ENCODE results near the gene GRAMD1A. TPM values are rescaled to one million over a fixed set of nuclear protein-coding genes. Genes with fewer than 3 reads are reported as not detected.
"Not testable (repeated sequence)": the region's sequence is repeated elsewhere in the genome, so short reads cannot be mapped to it uniquely, and the experiment has no call there.

The GRAMD1A gene
- total RNA-seq, 8 experiments from 2014 or later = 2.7 to 93.1 (median 44.5) TPM

- not testable (repeated sequence) for ATAC-seq (replicated peaks in 6 of 8)
- WGBS, 10 experiments = 20 to 100% (median 60%) methylated on average over 1 to 4 of the region's 5 CpGs; no CpG with 5 or more reads in 1 of the 10 experiments
Measured at GRCh38 chr19:34965505-34965904, 34.6 kb upstream of the GRAMD1A start.

GRCh38 chr19:34967551-34967950 is 32.6 kb upstream of the GRAMD1A start:
- H3K27ac ChIP-seq = no peak overlapping the region
- no peak for ATAC-seq (replicated peaks in 6 of 8)
- WGBS, 10 experiments = 33 to 77% (median 54%) methylated on average over 2 to 6 of the region's 6 CpGs; no CpG with 5 or more reads in 2 of the 10 experiments
- H3K4me3 ChIP-seq = no peak overlapping the region
- H3K4me1 ChIP-seq (replicated peaks in 1 of 2) = peaks cover 0 to 4% of the 10 kb centered on the region in 2 donors
- in situ Hi-C loops (cut with MboI; ENCODE audit: low pct_unique_long_range_greater_than_20kb in 2 of 9, low sequenced_read_pairs in 9 of 9, unreplicated experiment in 9 of 9) = no loop called here

More at GRCh38 chr19:34965505-34965904, 34.6 kb upstream of the GRAMD1A start:
- H3K27ac ChIP-seq; H3K4me3 ChIP-seq; in situ Hi-C loops (cut with MboI; ENCODE audit: low pct_unique_long_range_greater_than_20kb in 2 of 9, low sequenced_read_pairs in 9 of 9, unreplicated experiment in 9 of 9); H3K4me1 ChIP-seq (replicated peaks in 1 of 2): not testable (repeated sequence)

GRCh38 chr19:34969721-34970120 is 30.4 kb upstream of the GRAMD1A start:
- no peak for ATAC-seq (replicated peaks in 6 of 8)
- WGBS, 10 experiments = 44 to 95% (median 64%) methylated on average over 2 to 6 of the region's 6 CpGs; no CpG with 5 or more reads in 4 of the 10 experiments
- in situ Hi-C loops (cut with MboI; ENCODE audit: low pct_unique_long_range_greater_than_20kb in 2 of 9, low sequenced_read_pairs in 9 of 9, unreplicated experiment in 9 of 9) = no loop called here

GRCh38 chr19:34970185-34970780 is 29.8 kb upstream of the GRAMD1A start:
- ATAC-seq (replicated peaks in 6 of 8); H3K27ac ChIP-seq; in situ Hi-C loops (cut with MboI; ENCODE audit: low pct_unique_long_range_greater_than_20kb in 2 of 9, low sequenced_read_pairs in 9 of 9, unreplicated experiment in 9 of 9); H3K4me3 ChIP-seq; H3K4me1 ChIP-seq (replicated peaks in 1 of 2): not testable (repeated sequence)
- 39 to 100% (median 70%) methylated on average over 2 to 11 of the region's 12 CpGs; no CpG with 5 or more reads in 2 of the 10 experiments for WGBS, 10 experiments

More at GRCh38 chr19:34969721-34970120, 30.4 kb upstream of the GRAMD1A start:
- no peak overlapping the region for H3K4me3 ChIP-seq
- no peak overlapping the region for H3K27ac ChIP-seq
- H3K4me1 ChIP-seq (replicated peaks in 1 of 2) = no peaks in the 10 kb centered on the region

GRCh38 chr19:34972163-34972705 is 27.9 kb upstream of the GRAMD1A start:
- in situ Hi-C loops (cut with MboI; ENCODE audit: low pct_unique_long_range_greater_than_20kb in 2 of 9, low sequenced_read_pairs in 9 of 9, unreplicated experiment in 9 of 9) = no loop called here
- no peak overlapping the region for H3K4me3 ChIP-seq
- no peak overlapping the region for H3K27ac ChIP-seq
- H3K4me1 ChIP-seq (replicated peaks in 1 of 2) = no peaks in the 10 kb centered on the region
- 0 to 100% (median 49%) methylated on average over 1 to 6 of the region's 7 CpGs; no CpG with 5 or more reads in 2 of the 10 experiments for WGBS, 10 experiments
- no peak for ATAC-seq (replicated peaks in 6 of 8)

GRCh38 chr19:34974646-34975045 is 25.5 kb upstream of the GRAMD1A start:
- no peak overlapping the region for H3K27ac ChIP-seq
- 0 to 83% (median 64%) methylated on average over 1 to 5 of the region's 5 CpGs; no CpG with 5 or more reads in 1 of the 10 experiments for WGBS, 10 experiments
- H3K4me3 ChIP-seq = no peak overlapping the region
- in situ Hi-C loops (cut with MboI; ENCODE audit: low pct_unique_long_range_greater_than_20kb in 2 of 9, low sequenced_read_pairs in 9 of 9, unreplicated experiment in 9 of 9) = no loop called here
- no peaks in the 10 kb centered on the region for H3K4me1 ChIP-seq (replicated peaks in 1 of 2)
- ATAC-seq (replicated peaks in 6 of 8) = peak in 2 of 8 experiments; percentile 18 to 29

- H3K4me1 ChIP-seq (replicated peaks in 1 of 2) = no peaks in the 10 kb centered on the region
- H3K4me3 ChIP-seq = no peak overlapping the region
- H3K27ac ChIP-seq = no peak overlapping the region
- in situ Hi-C loops (cut with MboI; ENCODE audit: low pct_unique_long_range_greater_than_20kb in 2 of 9, low sequenced_read_pairs in 9 of 9, unreplicated experiment in 9 of 9) = no loop called here
- no peak for ATAC-seq (replicated peaks in 6 of 8)
- whole genome bisulfite sequencing, 10 experiments = 7 to 80% (median 51%) methylated on average over 1 to 4 of the region's 5 CpGs
Measured at GRCh38 chr19:34975056-34975455, 25.1 kb upstream of the GRAMD1A start.

- in situ Hi-C loops (cut with MboI; ENCODE audit: low pct_unique_long_range_greater_than_20kb in 2 of 9, low sequenced_read_pairs in 9 of 9, unreplicated experiment in 9 of 9) = no loop called here
- no peak for ATAC-seq (replicated peaks in 6 of 8)
- Histone ChIP-seq H3K27ac (no peak overlapping the region), H3K4me3 (no peak overlapping the region), H3K4me1 (replicated peaks in 1 of 2) (no peaks in the 10 kb centered on the region)
- 10 to 55% (median 27%) methylated on average over 1 to 2 of the region's 3 CpGs; no CpG with 5 or more reads in 6 of the 10 experiments for WGBS, 10 experiments
Measured at GRCh38 chr19:34976611-34977010, 23.5 kb upstream of the GRAMD1A start.

- in situ Hi-C loops (cut with MboI; ENCODE audit: low pct_unique_long_range_greater_than_20kb in 2 of 9, low sequenced_read_pairs in 9 of 9, unreplicated experiment in 9 of 9) = no loop called here
- peak in 1 of 8 experiments; percentile 35 for ATAC-seq (replicated peaks in 6 of 8)
- Histone ChIP-seq H3K27ac (no peak overlapping the region), H3K4me1 (replicated peaks in 1 of 2) (no peaks in the 10 kb centered on the region), H3K4me3 (no peak overlapping the region)
- WGBS, 10 experiments = 33 to 100% (median 72%) methylated on average over 1 to 7 of the region's 12 CpGs
Measured at GRCh38 chr19:34979819-34980640, 20.1 kb upstream of the GRAMD1A start.

GRCh38 chr19:34982275-34982674 is 17.8 kb upstream of the GRAMD1A start:
- H3K27ac ChIP-seq = no peak overlapping the region
- ATAC-seq (replicated peaks in 6 of 8) = no peak
- in situ Hi-C loops (cut with MboI; ENCODE audit: low pct_unique_long_range_greater_than_20kb in 2 of 9, low sequenced_read_pairs in 9 of 9, unreplicated experiment in 9 of 9) = no loop called here
- 33 to 90% (median 71%) methylated on average over 1 to 5 of the region's 5 CpGs; no CpG with 5 or more reads in 1 of the 10 experiments for WGBS, 10 experiments
- no peak overlapping the region for H3K4me3 ChIP-seq
- H3K4me1 ChIP-seq (replicated peaks in 1 of 2) = no peaks in the 10 kb centered on the region

- in situ Hi-C loops (cut with MboI; ENCODE audit: low pct_unique_long_range_greater_than_20kb in 2 of 9, low sequenced_read_pairs in 9 of 9, unreplicated experiment in 9 of 9) = no loop called here
- no peak for ATAC-seq (replicated peaks in 6 of 8)
Measured at GRCh38 chr19:34983786-34984185, 16.3 kb upstream of the GRAMD1A start.

GRCh38 chr19:34984287-34984686 is 15.8 kb upstream of the GRAMD1A start:
- in situ Hi-C loops (cut with MboI; ENCODE audit: low pct_unique_long_range_greater_than_20kb in 2 of 9, low sequenced_read_pairs in 9 of 9, unreplicated experiment in 9 of 9) = no loop called here
- Histone ChIP-seq H3K27ac (no peak overlapping the region), H3K4me3 (no peak overlapping the region), H3K4me1 (replicated peaks in 1 of 2) (no peaks in the 10 kb centered on the region)
- no peak for ATAC-seq (replicated peaks in 6 of 8)
- WGBS, 10 experiments = 22 to 100% (median 87%) methylated on average over 1 to 3 of the region's 3 CpGs; no CpG with 5 or more reads in 2 of the 10 experiments

More at GRCh38 chr19:34983786-34984185, 16.3 kb upstream of the GRAMD1A start:
- no peak overlapping the region for H3K4me3 ChIP-seq
- no peak overlapping the region for H3K27ac ChIP-seq
- 13 to 100% (median 90%) methylated on average over 2 to 4 of the region's 4 CpGs; no CpG with 5 or more reads in 1 of the 10 experiments for WGBS, 10 experiments
- H3K4me1 ChIP-seq (replicated peaks in 1 of 2) = no peaks in the 10 kb centered on the region

Measured in motor neuron (in vitro differentiated cells).